IMR-90 (cell line): ENCODE results near the gene TEPSIN. TPM values are rescaled to one million over a fixed set of nuclear protein-coding genes. Genes with fewer than 3 reads are reported as not detected.

ENCODE experiments used
- ATAC-seq: fragments of 200-7000 bp; cut with Tn5 transposase; 2 replicates; pipeline ENCODE4 v1.9.1; 2020; ENCODE audit warnings: low read depth, mild to moderate bottlenecking, moderate library complexity
- BruUV-seq: library from RNA; stranded (reverse); fragments of 400-500 nt; replicated peaks from 2 replicates; lab custom pipeline; 2021; lab: Mats Ljungman, UMichigan
- CTCF ChIA-PET: fragments of 300-600 bp; formaldehyde crosslinking; extraction: SDS; loops from one replicate; lab custom pipeline; 2021; ENCODE audit warnings: antibody characterized with exemption; lab: Yijun Ruan, JAX
- POLR2A ChIA-PET: fragments of 300-600 bp; sonication (Branson Sonifier 250); formaldehyde crosslinking; loops from one replicate; lab custom pipeline; 2022; ENCODE audit warnings: antibody characterized with exemption; ENCODE audit not compliant: unreplicated experiment; lab: Charles Lee
- DNase-seq: peaks from one replicate; pipeline ENCODE4 v3.0.0; 2013
- H2AFZ ChIP-seq: replicated peaks from 2 replicates; pipeline ENCODE3; 2013; ENCODE audit warnings: low read length, mild to moderate bottlenecking; ENCODE audit not compliant: poor library complexity
- H2AK5ac ChIP-seq: 2 replicates; pipeline ENCODE4 v1.6.1; 2013; ENCODE audit warnings: low read depth, low read length, inconsistent platforms
- H2AK9ac ChIP-seq: replicated peaks from 2 replicates; pipeline ENCODE3; 2013; ENCODE audit warnings: mild to moderate bottlenecking, low read depth, low read length, moderate library complexity; ENCODE audit not compliant: poor library complexity
- H2BK120ac ChIP-seq: 2 replicates; pipeline ENCODE4 v1.6.1; 2013; ENCODE audit warnings: low read depth, low read length, inconsistent platforms
- H2BK15ac ChIP-seq: 3 replicates; pipeline ENCODE4 v1.6.1; 2013; ENCODE audit warnings: low read depth, low read length, inconsistent platforms
- H2BK20ac ChIP-seq: 2 replicates; pipeline ENCODE4 v1.6.1; 2013; ENCODE audit warnings: low read depth, mild to moderate bottlenecking, inconsistent platforms, low read length, moderate library complexity
- H2BK5ac ChIP-seq: 2 replicates; pipeline ENCODE4 v1.6.1; 2013; ENCODE audit warnings: mild to moderate bottlenecking, low read depth, low read length, inconsistent platforms; ENCODE audit not compliant: poor library complexity, severe bottlenecking
- H3K14ac ChIP-seq: replicated peaks from 2 replicates; pipeline ENCODE4 v1.6.1; 2013; ENCODE audit warnings: low read depth, low read length, inconsistent platforms
- H3K18ac ChIP-seq: 2 replicates; pipeline ENCODE4 v1.6.1; 2013; ENCODE audit warnings: low read depth, low read length, control low read depth
- H3K23ac ChIP-seq: 2 replicates; pipeline ENCODE4 v1.6.1; 2013; ENCODE audit warnings: low read depth, low read length, inconsistent platforms
- H3K27ac ChIP-seq: 2 replicates; pipeline ENCODE4 v1.5.1; 2013; ENCODE audit warnings: mild to moderate bottlenecking, control low read depth, low read length; ENCODE audit not compliant: insufficient read depth
- H3K27me3 ChIP-seq: 2 replicates; pipeline ENCODE4 v1.6.1; 2013; ENCODE audit warnings: low read length; ENCODE audit not compliant: control insufficient read depth, insufficient read depth
- H3K36me3 ChIP-seq: 2 replicates; pipeline ENCODE4 v1.6.1; 2013; ENCODE audit warnings: low read length, mixed read lengths; ENCODE audit not compliant: control insufficient read depth, insufficient read depth
- H3K4ac ChIP-seq: 2 replicates; pipeline ENCODE4 v1.6.1; 2013; ENCODE audit warnings: low read depth, low read length, inconsistent platforms
- H3K4me1 ChIP-seq: 2 replicates; pipeline ENCODE4 v1.6.1; 2013; ENCODE audit warnings: low read length, mixed read lengths; ENCODE audit not compliant: control insufficient read depth, insufficient read depth
- H3K4me2 ChIP-seq: 2 replicates; pipeline ENCODE4 v1.6.1; 2013; ENCODE audit warnings: low read depth, mild to moderate bottlenecking, control low read depth, low read length, moderate library complexity
- H3K4me3 ChIP-seq: 2 replicates; pipeline ENCODE4 v1.5.1; 2013; ENCODE audit warnings: low read depth, mild to moderate bottlenecking, control low read depth, low read length, moderate library complexity; ENCODE audit not compliant: insufficient read depth
- H3K56ac ChIP-seq: 2 replicates; pipeline ENCODE4 v1.6.1; 2013; ENCODE audit warnings: low read length, inconsistent platforms; ENCODE audit not compliant: insufficient read depth; ENCODE audit errors: extremely low read depth
- H3K79me1 ChIP-seq, 2 experiments: 2 replicates each; pipeline ENCODE4 v1.6.1; 2013; ENCODE audit warnings: low read length in 2 of 2, inconsistent platforms in 1 of 2, low read depth in 1 of 2
- H3K9ac ChIP-seq: 2 replicates; pipeline ENCODE4 v1.6.1; 2013; ENCODE audit warnings: low read depth, low read length, control low read depth
- H3K9me1 ChIP-seq: 2 replicates; pipeline ENCODE4 v1.6.1; 2013; ENCODE audit warnings: low read length, inconsistent platforms; ENCODE audit not compliant: insufficient read depth
- H3K9me3 ChIP-seq: 2 replicates; pipeline ENCODE4 v1.6.1; 2013; ENCODE audit warnings: low read length; ENCODE audit not compliant: control insufficient read depth, insufficient read depth
- H4K20me1 ChIP-seq: 2 replicates; pipeline ENCODE4 v1.6.1; 2013; ENCODE audit warnings: low read length, inconsistent platforms; ENCODE audit not compliant: insufficient read depth
- H4K5ac ChIP-seq: 2 replicates; pipeline ENCODE4 v1.6.1; 2013; ENCODE audit warnings: mild to moderate bottlenecking, low read depth, low read length, control low read depth
- H4K8ac ChIP-seq, 2 experiments: 2 replicates each; pipeline ENCODE4 v1.6.1; 2013; ENCODE audit warnings: low read depth in 2 of 2, low read length in 2 of 2, control low read depth in 1 of 2, inconsistent platforms in 1 of 2
- H4K91ac ChIP-seq: 2 replicates; pipeline ENCODE4 v1.6.1; 2013; ENCODE audit warnings: low read depth, low read length, inconsistent platforms; ENCODE audit not compliant: insufficient read depth
- BHLHE40 ChIP-seq: fragments of 150-350 bp; IDR thresholded peaks from 2 replicates; pipeline ENCODE4 v1.6.1; 2016; ENCODE audit warnings: mild to moderate bottlenecking, low read depth, low read length
- CHD1 ChIP-seq: IDR thresholded peaks from 2 replicates; pipeline ENCODE4 v1.6.1; 2012; ENCODE audit warnings: low read depth, low read length, improper control_type of control experiment
- CTCF ChIP-seq: conservative IDR thresholded peaks from 2 replicates; pipeline ENCODE4 v1.5.1; 2012; ENCODE audit warnings: mild to moderate bottlenecking, low read depth, low read length, improper control_type of control experiment
- MAZ ChIP-seq: IDR thresholded peaks from 2 replicates; pipeline ENCODE4 v1.6.1; 2012; ENCODE audit warnings: low read depth, mild to moderate bottlenecking, low read length, improper control_type of control experiment, moderate library complexity, borderline replicate concordance
- NFE2L2 ChIP-seq: fragments of 150-350 bp; IDR thresholded peaks from 2 replicates; pipeline ENCODE4 v1.6.1; 2016; ENCODE audit warnings: low read depth, mild to moderate bottlenecking, low read length
- RFX5 ChIP-seq: IDR thresholded peaks from 2 replicates; pipeline ENCODE4 v1.8.0; 2012; ENCODE audit warnings: low read depth, mild to moderate bottlenecking, low read length, moderate library complexity
- USF2 ChIP-seq: fragments of 150-350 bp; IDR thresholded peaks from 2 replicates; pipeline ENCODE4 v1.6.1; 2017; ENCODE audit warnings: mild to moderate bottlenecking, antibody characterized with exemption, low read length, low read depth
- WGBS, 2 experiments: methylation state at CpG; one replicate each; pipeline versions ENCODE4 v1.1.5 to v1.1.7; 2013; ENCODE audit warnings: missing lambda C conversion rate in 2 of 2; ENCODE audit not compliant: insufficient read length in 1 of 2; ENCODE audit errors: extremely low coverage in 2 of 2; 5-methylcytosine and 5-hydroxymethylcytosine counted together
- dilution Hi-C: fragments of 300-500 bp; cut with HindIII; formaldehyde crosslinking; loops from one replicate; pipeline ENCODE4 v1.14.3; 2018; ENCODE audit warnings: low sequenced_read_pairs; ENCODE audit not compliant: unreplicated experiment
- in situ Hi-C: fragments of 300-500 bp; cut with MboI; formaldehyde crosslinking; loops from 3 replicates; pipeline ENCODE4 v1.14.3; 2019; ENCODE audit warnings: low sequenced_read_pairs, inconsistent platforms, mixed read lengths
- intact Hi-C: fragments of 100-400 bp; cut with micrococcal nuclease; formaldehyde crosslinking; loops from 2 replicates; pipeline ENCODE4 v1.10.0; 2022
- polyA plus RNA-seq, 3 experiments: library from polyadenylated mRNA; depleted of rRNA; stranded (reverse); fragments of >200 nt; gene quantifications; 2 replicates each; pipeline ENCODE4 v1.2.3, GENCODE V29; 2012; ENCODE audit warnings: low replicate concordance in 1 of 3
- total RNA-seq: library from RNA; depleted of rRNA; stranded (reverse); fragments of >200 nt; gene quantifications from 2 replicates; pipeline ENCODE4 v1.2.3, GENCODE V29; 2012

Gene TEPSIN
- total and polyA plus RNA-seq, 2 of the 4 experiments (the other 2 are of a cell fraction) = 3.2 to 28.1 TPM

GRCh38 chr17:81231766-81232581, 6.9 kb downstream of the TEPSIN start:
- no peak overlapping the region for H3K4me3 ChIP-seq
- in situ Hi-C loops = no loop called here
- no peak overlapping the region for H3K14ac ChIP-seq
- intact Hi-C loops = no loop called here
- peaks cover 2% of the 10 kb centered on the region; the same call in 1 of the 2 replicates for H3K4me1 ChIP-seq
- H3K36me3 ChIP-seq = peaks cover 39% of the 10 kb centered on the region
- TF ChIP-seq MAZ = no peak
- no peak for TF ChIP-seq CTCF
- TF ChIP-seq NFE2L2 = no peak
- TF ChIP-seq USF2 = no peak
- no peak for TF ChIP-seq RFX5
- no peak for TF ChIP-seq BHLHE40
- no peak for TF ChIP-seq CHD1
- no peak overlapping the region for H2AFZ ChIP-seq
- no peaks in the 10 kb centered on the region for H3K9me1 ChIP-seq
- no peak overlapping the region for H2AK5ac ChIP-seq
- H3K9me3 ChIP-seq = peaks cover 3% of the 10 kb centered on the region; the same call in 1 of the 2 replicates
- H2BK20ac ChIP-seq = no peak overlapping the region
- H4K5ac ChIP-seq = no peak overlapping the region
- H3K27me3 ChIP-seq = no peaks in the 10 kb centered on the region
- H4K91ac ChIP-seq = no peak overlapping the region
- ATAC-seq (no peak), DNase-seq (no peak)
- no peak overlapping the region for H2BK15ac ChIP-seq
- BruUV-seq = no TSS peak
- H2BK120ac ChIP-seq = no peak overlapping the region
- no peak overlapping the region for H3K4ac ChIP-seq
- peaks cover 4 to 36% of the 10 kb centered on the region in 2 experiments; a peak in 3 of 4 replicates for H3K79me1 ChIP-seq
- H3K56ac ChIP-seq = no peak overlapping the region
- H4K8ac ChIP-seq = no peak overlapping the region
- H3K23ac ChIP-seq = no peak overlapping the region
- CTCF ChIA-PET = no interaction called here
- H3K18ac ChIP-seq = no peak overlapping the region
- H2BK5ac ChIP-seq = no peak overlapping the region
- H2AK9ac ChIP-seq = no peak overlapping the region
- dilution Hi-C loops = no loop called here
- no peak overlapping the region for H3K4me2 ChIP-seq
- no peak overlapping the region for H3K27ac ChIP-seq
- H4K20me1 ChIP-seq = peaks cover 29% of the 10 kb centered on the region
- POLR2A ChIA-PET = no interaction called here
- 74% methylated on average over 18 of the region's 43 CpGs; no CpG with 5 or more reads in 1 of the 2 experiments for WGBS, 2 experiments
- no peak overlapping the region for H3K9ac ChIP-seq
